Stimulated activated CD4-positive, alpha-beta T cell treated with anti-CD3 and anti-CD28 coated beads, Interleukin-12 subunit alpha, Interleukin-12 subunit beta, amount 100 ng/mL, for 4 hours (primary cell): ENCODE data around the gene SP100.
"Not testable (repeated sequence)": the region's sequence is repeated elsewhere in the genome, so short reads cannot be mapped to it uniquely, and the experiment has no call there.

Experiments used
- DNase-seq: peaks from one replicate; pipeline ENCODE4 v3.0.0-alpha.2; 2020

SP100 gene

DNA sequence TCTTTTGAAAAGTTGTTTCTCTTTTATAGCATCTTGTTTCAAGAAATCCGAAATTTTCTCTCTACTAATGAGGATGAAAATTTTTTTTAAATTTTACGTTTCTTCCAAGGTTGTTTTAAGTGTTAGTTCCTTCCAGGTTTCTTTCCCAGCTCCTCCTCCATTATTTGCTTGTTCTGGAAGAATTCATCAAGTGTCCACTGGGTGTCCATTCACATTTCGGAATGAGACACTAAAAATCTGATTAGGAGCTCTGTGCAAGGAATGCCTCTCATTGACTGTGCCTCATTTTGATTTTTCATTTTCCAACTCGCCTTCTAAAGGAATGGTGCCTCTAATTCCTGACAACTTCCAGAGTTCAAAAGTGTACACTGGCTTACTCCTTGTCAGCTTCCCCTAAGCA lies 6.1 kb downstream of the SP100 start:
- no peak for DNase-seq

GRCh38 chr2:230423851-230424458 lies 8.0 kb downstream of the SP100 start:
- no peak for DNase-seq

- DNase-seq, result no peak
Observed at GRCh38 chr2:230425377-230425776, 9.4 kb downstream of the SP100 start.

DNA sequence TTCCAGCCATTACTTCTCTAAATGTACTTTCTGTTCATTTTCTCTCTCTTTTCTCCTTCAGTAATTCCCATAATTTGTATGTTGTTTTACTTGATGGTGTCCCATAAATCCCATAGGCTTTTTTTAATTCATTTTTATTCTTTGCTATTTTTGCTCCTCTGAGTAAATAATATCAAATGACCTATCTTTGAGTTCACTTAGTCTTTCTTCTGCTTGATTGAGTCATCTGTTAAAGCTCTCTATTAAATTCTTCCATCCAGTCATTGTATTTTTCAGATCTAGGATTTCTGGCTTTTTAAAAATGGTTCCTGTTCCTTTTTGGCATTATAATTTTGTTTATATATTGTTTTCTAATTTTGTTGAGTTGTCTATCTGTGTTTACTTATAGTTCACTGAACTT lies 13.5 kb downstream of the SP100 start:
- DNase-seq, result no peak

- DNase-seq, result no peak
Observed at GRCh38 chr2:230430957-230431910, 15.2 kb downstream of the SP100 start.

DNA sequence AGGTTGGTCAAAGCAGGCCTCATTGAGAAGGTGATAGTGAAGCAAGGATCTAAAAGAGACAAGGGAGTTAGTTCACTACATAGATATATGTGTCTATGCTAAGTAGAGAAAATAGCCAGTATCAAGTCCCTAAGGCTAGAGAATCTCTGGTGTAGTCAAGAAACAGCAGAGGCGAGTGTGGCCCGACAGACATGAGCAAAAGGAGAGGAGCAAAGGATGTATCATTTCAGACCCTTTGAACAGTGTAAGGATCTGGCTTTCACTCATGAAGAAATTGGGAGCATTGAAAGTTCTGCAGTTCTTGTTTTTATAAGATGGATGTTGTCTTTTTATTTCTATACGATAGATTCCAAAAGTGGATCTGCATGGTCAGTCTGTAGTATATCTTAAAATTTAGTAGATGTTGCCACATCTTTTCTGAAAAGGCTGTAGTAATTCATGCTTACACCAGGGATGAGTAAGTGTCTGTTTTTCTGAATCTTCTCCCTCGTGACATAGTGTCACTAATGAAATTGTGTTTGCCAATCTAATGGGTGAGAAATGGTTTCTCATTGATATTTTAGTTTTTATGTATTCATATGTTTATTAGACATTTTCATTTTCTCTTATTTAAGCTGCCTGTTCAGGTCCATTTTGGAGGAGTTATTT lies 18.8 kb downstream of the SP100 start:
- no peak for DNase-seq

- DNase-seq, result no peak
Observed at GRCh38 chr2:230435431-230435830, 19.4 kb downstream of the SP100 start.

GRCh38 chr2:230439121-230439520 lies 23.1 kb downstream of the SP100 start:
- not testable (repeated sequence) for DNase-seq

DNA sequence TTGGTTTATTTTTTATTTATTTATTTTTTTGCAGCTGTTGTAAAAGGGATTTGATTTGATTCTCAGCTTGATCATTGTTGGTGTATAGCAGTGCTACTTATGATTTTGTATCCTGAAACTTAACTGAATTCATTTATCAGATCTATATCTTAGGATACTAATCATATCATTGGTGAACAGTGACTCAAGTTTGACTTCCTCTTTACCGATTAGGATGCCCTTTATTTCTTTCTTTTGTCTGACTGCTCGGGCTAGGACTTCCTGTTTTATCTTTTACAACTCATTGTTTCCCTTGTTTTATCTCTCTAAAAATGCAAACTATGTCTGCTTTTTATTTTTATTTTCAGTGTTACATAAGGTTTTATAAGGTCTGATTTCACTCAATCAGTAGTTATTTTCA lies 23.6 kb downstream of the SP100 start:
- DNase-seq, result no peak

- no peak for DNase-seq
Observed at GRCh38 chr2:230441227-230441897, 25.4 kb downstream of the SP100 start.

GRCh38 chr2:230443541-230443940 lies 27.5 kb downstream of the SP100 start:
- DNase-seq, result no peak

DNA sequence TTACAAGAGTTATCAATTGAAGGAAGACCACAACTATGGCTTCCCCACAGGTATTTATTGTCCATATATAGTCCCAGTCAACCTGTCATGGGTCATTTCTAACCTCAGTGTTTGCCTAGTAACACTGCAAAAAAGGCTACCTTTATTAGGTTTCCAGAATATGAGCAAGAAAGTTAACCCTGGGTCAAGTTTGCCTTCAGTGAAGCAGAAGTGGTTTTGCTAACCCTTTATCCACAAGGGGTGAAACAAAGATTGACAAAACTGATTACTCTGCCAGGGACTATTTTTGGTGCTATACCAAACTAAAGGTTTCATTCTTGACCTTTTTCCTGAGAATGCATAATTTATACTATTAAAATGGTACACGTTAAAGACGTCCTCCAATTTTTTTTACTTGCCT lies 28.8 kb downstream of the SP100 start:
- DNase-seq, result no peak

- no peak for DNase-seq
Observed at GRCh38 chr2:230447036-230447435, 31.0 kb downstream of the SP100 start.

GRCh38 chr2:230447455-230448451 lies 31.8 kb downstream of the SP100 start:
- DNase-seq, result no peak

- no peak for DNase-seq
Observed at GRCh38 chr2:230449901-230450467, 34.0 kb downstream of the SP100 start.

GRCh38 chr2:230453006-230453405 lies 37.0 kb downstream of the SP100 start:
- no peak for DNase-seq

GRCh38 chr2:230455005-230455684 lies 39.1 kb downstream of the SP100 start:
- no peak for DNase-seq

- no peak for DNase-seq
Observed at GRCh38 chr2:230457073-230457768, 41.2 kb downstream of the SP100 start.

DNA sequence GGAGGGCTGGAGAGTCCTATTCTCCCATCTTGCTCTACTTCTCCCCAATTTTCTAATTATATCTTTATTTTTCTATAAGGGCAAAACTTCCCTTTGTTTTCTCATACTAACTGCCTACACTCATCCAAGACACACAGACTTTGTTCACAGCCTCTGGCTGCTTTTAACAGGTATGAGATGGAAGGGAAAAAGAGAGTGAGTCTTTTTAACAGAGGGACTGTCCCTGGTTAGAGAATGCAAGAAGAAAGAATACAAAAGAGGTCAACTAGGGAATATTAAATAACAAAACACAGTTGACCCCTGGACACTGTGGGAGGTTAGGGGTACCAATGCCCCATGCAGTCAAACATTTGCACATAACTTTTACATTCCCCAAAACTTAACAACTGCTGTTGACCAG lies 41.8 kb downstream of the SP100 start:
- DNase-seq, result no peak

DNA sequence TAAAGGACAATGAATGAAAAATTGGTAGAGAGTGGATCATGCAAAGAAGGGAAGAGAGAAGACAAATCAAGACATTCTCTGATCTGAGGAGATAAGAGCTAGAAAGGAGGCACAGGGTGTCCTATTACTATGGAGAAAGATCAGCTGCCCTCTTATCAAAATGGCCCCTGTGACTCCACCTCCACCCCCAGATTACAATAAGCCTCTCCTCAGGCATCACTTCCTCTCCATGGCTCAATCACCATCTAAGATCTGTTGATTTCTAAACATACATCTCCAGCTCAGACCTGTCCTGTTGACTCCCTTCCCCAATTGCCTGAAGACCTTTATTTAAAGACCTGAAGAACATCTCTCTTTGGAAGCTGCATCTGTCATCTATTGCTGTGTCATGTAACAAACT lies 43.2 kb downstream of the SP100 start:
- DNase-seq, result no peak
